GM12892 (cell line): ENCODE data around the gene PIP5K1C.

ENCODE experiments used
- DNase-seq: peaks from one replicate; pipeline ENCODE4 v3.0.0; 2011; ENCODE audit not compliant: insufficient read length
- FAIRE-seq: peaks from 2 replicates; lab custom pipeline; 2011; peaks lifted over from hg19 to GRCh38; lab: Jason Lieb, UNC
- POLR2A ChIP-seq: IDR thresholded peaks from 2 replicates; pipeline ENCODE4 v1.6.1; 2011; ENCODE audit warnings: low read depth, low read length, control low read depth
- POLR2AphosphoS5 ChIP-seq: IDR thresholded peaks from 2 replicates; pipeline ENCODE4 v1.6.1; 2011; ENCODE audit warnings: low read depth, low read length, control low read depth
- TAF1 ChIP-seq: IDR thresholded peaks from 2 replicates; pipeline ENCODE4 v1.6.1; 2011; ENCODE audit warnings: low read depth, mild to moderate bottlenecking, control low read depth, low read length, borderline replicate concordance

The PIP5K1C gene

GRCh38 chr19:3696660-3696995 is 3.6 kb downstream of the PIP5K1C start:
- no peak for TF ChIP-seq POLR2AphosphoS5
- no peak for TF ChIP-seq TAF1
- TF ChIP-seq POLR2A, result no peak
- no peak for FAIRE-seq
- DNase-seq, result no peak

GRCh38 chr19:3695986-3696659 is 4.1 kb downstream of the PIP5K1C start:
- no peak for DNase-seq
- TF ChIP-seq POLR2AphosphoS5, result no peak
- no peak for TF ChIP-seq TAF1
- TF ChIP-seq POLR2A, result no peak
- no peak for FAIRE-seq

- FAIRE-seq (no peak), DNase-seq (no peak)
- no peak for TF ChIP-seq TAF1
- no peak for TF ChIP-seq POLR2A
- no peak for TF ChIP-seq POLR2AphosphoS5
Observed at GRCh38 chr19:3695124-3695733, 5.0 kb downstream of the PIP5K1C start.

GRCh38 chr19:3694361-3695123 is 5.7 kb downstream of the PIP5K1C start:
- FAIRE-seq (no peak), DNase-seq (no peak)
- no peak for TF ChIP-seq TAF1
- no peak for TF ChIP-seq POLR2AphosphoS5
- TF ChIP-seq POLR2A, result no peak

DNA sequence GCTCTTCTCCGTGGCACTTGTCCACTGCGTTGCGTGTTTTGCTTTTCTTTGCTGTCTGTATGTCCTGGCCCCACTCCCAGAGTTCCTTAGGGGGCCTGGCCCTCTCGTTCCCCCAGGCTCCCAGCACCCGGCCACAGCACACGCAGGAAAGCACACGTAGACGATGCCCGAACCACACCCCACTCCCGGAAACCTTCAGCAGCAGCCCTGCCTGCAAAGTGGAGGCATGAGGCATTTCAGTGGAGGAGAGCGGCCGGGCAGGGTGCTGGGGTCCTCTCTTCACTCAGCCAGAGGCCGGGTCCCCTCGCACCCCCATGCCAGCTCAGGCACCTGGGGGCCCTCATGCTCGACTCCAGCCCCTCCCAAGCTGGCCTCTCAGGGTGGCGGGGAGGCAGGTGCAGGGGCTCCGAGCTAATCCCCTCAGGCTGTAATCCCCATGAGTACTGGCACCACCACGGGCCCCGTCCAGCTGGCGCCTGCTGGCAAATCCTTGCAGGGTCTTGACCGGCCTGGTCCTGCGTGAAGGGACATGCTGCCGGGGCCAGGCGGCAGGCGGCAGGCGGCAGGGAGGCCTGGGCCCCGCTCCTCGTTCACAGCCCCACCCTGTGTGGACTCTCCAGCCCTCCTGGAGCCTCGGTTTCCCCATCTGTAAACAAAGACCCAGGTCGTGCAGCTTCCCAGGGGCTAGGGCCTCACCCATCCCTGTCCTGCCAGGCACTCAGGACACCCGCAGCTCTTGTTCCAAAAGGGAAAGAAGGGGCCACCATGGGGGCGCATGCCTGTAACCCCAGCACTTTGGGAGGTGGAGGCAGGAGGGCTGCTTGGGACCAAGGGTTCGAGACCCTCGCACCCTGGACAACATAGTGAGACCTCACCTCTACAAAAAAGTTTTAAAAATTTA is 7.0 kb downstream of the PIP5K1C start:
- no peak for FAIRE-seq
- TF ChIP-seq TAF1, result no peak
- TF ChIP-seq POLR2A, result no peak
- no peak for TF ChIP-seq POLR2AphosphoS5
- DNase-seq, result no peak

- TF ChIP-seq POLR2A (no peak), POLR2AphosphoS5 (no peak), TAF1 (no peak)
- DNase-seq, result peak; percentile 59
- FAIRE-seq, result peak; percentile 48
Observed at GRCh38 chr19:3692141-3693024, 7.9 kb downstream of the PIP5K1C start.

- TF ChIP-seq TAF1 (no peak), POLR2AphosphoS5 (no peak), POLR2A (no peak)
- DNase-seq, result no peak
Observed at GRCh38 chr19:3691726-3692125, 8.5 kb downstream of the PIP5K1C start.

GRCh38 chr19:3691372-3691716 is 8.9 kb downstream of the PIP5K1C start:
- DNase-seq, result no peak
- TF ChIP-seq POLR2AphosphoS5, result no peak
- no peak for FAIRE-seq

More at GRCh38 chr19:3691726-3692125, 8.5 kb downstream of the PIP5K1C start:
- no peak for FAIRE-seq

GRCh38 chr19:3690551-3691371 is 9.5 kb downstream of the PIP5K1C start:
- no peak for TF ChIP-seq POLR2A
- no peak for TF ChIP-seq POLR2AphosphoS5
- FAIRE-seq (no peak), DNase-seq (no peak)

- peak; percentile 70 for DNase-seq
- FAIRE-seq, result peak; percentile 62
- TF ChIP-seq POLR2AphosphoS5 (no peak), TAF1 (no peak), POLR2A (no peak; the same call in 1 of the 2 replicates)
Observed at GRCh38 chr19:3687774-3688706, 12.2 kb downstream of the PIP5K1C start.
